IMR-90 (cell line): ENCODE measurements around the gene RASL10B. TPM values are rescaled to one million over a fixed set of nuclear protein-coding genes. Genes with fewer than 3 reads are reported as not detected.

Experiments
- ATAC-seq: fragments of 200-7000 bp; cut with Tn5 transposase; 2 replicates; pipeline ENCODE4 v1.9.1; 2020; ENCODE audit warnings: low read depth, mild to moderate bottlenecking, moderate library complexity
- BruUV-seq: library from RNA; stranded (reverse); fragments of 400-500 nt; replicated peaks from 2 replicates; lab custom pipeline; 2021; lab: Mats Ljungman, UMichigan
- CTCF ChIA-PET: fragments of 300-600 bp; formaldehyde crosslinking; extraction: SDS; loops from one replicate; lab custom pipeline; 2021; ENCODE audit warnings: antibody characterized with exemption; lab: Yijun Ruan, JAX
- POLR2A ChIA-PET: fragments of 300-600 bp; sonication (Branson Sonifier 250); formaldehyde crosslinking; loops from one replicate; lab custom pipeline; 2022; ENCODE audit warnings: antibody characterized with exemption; ENCODE audit not compliant: unreplicated experiment; lab: Charles Lee
- DNase-seq: peaks from one replicate; pipeline ENCODE4 v3.0.0; 2013
- H2AFZ ChIP-seq: replicated peaks from 2 replicates; pipeline ENCODE3; 2013; ENCODE audit warnings: low read length, mild to moderate bottlenecking; ENCODE audit not compliant: poor library complexity
- H2AK5ac ChIP-seq: 2 replicates; pipeline ENCODE4 v1.6.1; 2013; ENCODE audit warnings: low read depth, low read length, inconsistent platforms
- H2AK9ac ChIP-seq: replicated peaks from 2 replicates; pipeline ENCODE3; 2013; ENCODE audit warnings: mild to moderate bottlenecking, low read depth, low read length, moderate library complexity; ENCODE audit not compliant: poor library complexity
- H2BK120ac ChIP-seq: 2 replicates; pipeline ENCODE4 v1.6.1; 2013; ENCODE audit warnings: low read depth, low read length, inconsistent platforms
- H2BK15ac ChIP-seq: 3 replicates; pipeline ENCODE4 v1.6.1; 2013; ENCODE audit warnings: low read depth, low read length, inconsistent platforms
- H2BK20ac ChIP-seq: 2 replicates; pipeline ENCODE4 v1.6.1; 2013; ENCODE audit warnings: low read depth, mild to moderate bottlenecking, inconsistent platforms, low read length, moderate library complexity
- H2BK5ac ChIP-seq: 2 replicates; pipeline ENCODE4 v1.6.1; 2013; ENCODE audit warnings: mild to moderate bottlenecking, low read depth, low read length, inconsistent platforms; ENCODE audit not compliant: poor library complexity, severe bottlenecking
- H3K14ac ChIP-seq: replicated peaks from 2 replicates; pipeline ENCODE4 v1.6.1; 2013; ENCODE audit warnings: low read depth, low read length, inconsistent platforms
- H3K18ac ChIP-seq: 2 replicates; pipeline ENCODE4 v1.6.1; 2013; ENCODE audit warnings: low read depth, low read length, control low read depth
- H3K23ac ChIP-seq: 2 replicates; pipeline ENCODE4 v1.6.1; 2013; ENCODE audit warnings: low read depth, low read length, inconsistent platforms
- H3K27ac ChIP-seq: 2 replicates; pipeline ENCODE4 v1.5.1; 2013; ENCODE audit warnings: mild to moderate bottlenecking, control low read depth, low read length; ENCODE audit not compliant: insufficient read depth
- H3K27me3 ChIP-seq: 2 replicates; pipeline ENCODE4 v1.6.1; 2013; ENCODE audit warnings: low read length; ENCODE audit not compliant: control insufficient read depth, insufficient read depth
- H3K36me3 ChIP-seq: 2 replicates; pipeline ENCODE4 v1.6.1; 2013; ENCODE audit warnings: low read length, mixed read lengths; ENCODE audit not compliant: control insufficient read depth, insufficient read depth
- H3K4ac ChIP-seq: 2 replicates; pipeline ENCODE4 v1.6.1; 2013; ENCODE audit warnings: low read depth, low read length, inconsistent platforms
- H3K4me1 ChIP-seq: 2 replicates; pipeline ENCODE4 v1.6.1; 2013; ENCODE audit warnings: low read length, mixed read lengths; ENCODE audit not compliant: control insufficient read depth, insufficient read depth
- H3K4me2 ChIP-seq: 2 replicates; pipeline ENCODE4 v1.6.1; 2013; ENCODE audit warnings: low read depth, mild to moderate bottlenecking, control low read depth, low read length, moderate library complexity
- H3K4me3 ChIP-seq: 2 replicates; pipeline ENCODE4 v1.5.1; 2013; ENCODE audit warnings: low read depth, mild to moderate bottlenecking, control low read depth, low read length, moderate library complexity; ENCODE audit not compliant: insufficient read depth
- H3K56ac ChIP-seq: 2 replicates; pipeline ENCODE4 v1.6.1; 2013; ENCODE audit warnings: low read length, inconsistent platforms; ENCODE audit not compliant: insufficient read depth; ENCODE audit errors: extremely low read depth
- H3K79me1 ChIP-seq, 2 experiments: 2 replicates each; pipeline ENCODE4 v1.6.1; 2013; ENCODE audit warnings: low read length in 2 of 2, inconsistent platforms in 1 of 2, low read depth in 1 of 2
- H3K9ac ChIP-seq: 2 replicates; pipeline ENCODE4 v1.6.1; 2013; ENCODE audit warnings: low read depth, low read length, control low read depth
- H3K9me1 ChIP-seq: 2 replicates; pipeline ENCODE4 v1.6.1; 2013; ENCODE audit warnings: low read length, inconsistent platforms; ENCODE audit not compliant: insufficient read depth
- H3K9me3 ChIP-seq: 2 replicates; pipeline ENCODE4 v1.6.1; 2013; ENCODE audit warnings: low read length; ENCODE audit not compliant: control insufficient read depth, insufficient read depth
- H4K20me1 ChIP-seq: 2 replicates; pipeline ENCODE4 v1.6.1; 2013; ENCODE audit warnings: low read length, inconsistent platforms; ENCODE audit not compliant: insufficient read depth
- H4K5ac ChIP-seq: 2 replicates; pipeline ENCODE4 v1.6.1; 2013; ENCODE audit warnings: mild to moderate bottlenecking, low read depth, low read length, control low read depth
- H4K8ac ChIP-seq, 2 experiments: 2 replicates each; pipeline ENCODE4 v1.6.1; 2013; ENCODE audit warnings: low read depth in 2 of 2, low read length in 2 of 2, control low read depth in 1 of 2, inconsistent platforms in 1 of 2
- H4K91ac ChIP-seq: 2 replicates; pipeline ENCODE4 v1.6.1; 2013; ENCODE audit warnings: low read depth, low read length, inconsistent platforms; ENCODE audit not compliant: insufficient read depth
- CEBPB ChIP-seq: IDR thresholded peaks from 2 replicates; pipeline ENCODE4 v1.6.1; 2012; ENCODE audit warnings: low read depth, low read length, improper control_type of control experiment
- FOS ChIP-seq: fragments of 150-350 bp; IDR thresholded peaks from 2 replicates; pipeline ENCODE4 v1.6.1; 2016; ENCODE audit warnings: low read depth, low read length
- MAFK ChIP-seq: IDR thresholded peaks from 2 replicates; pipeline ENCODE4 v1.6.1; 2012; ENCODE audit warnings: low read depth, low read length, improper control_type of control experiment
- MXI1 ChIP-seq: IDR thresholded peaks from 2 replicates; pipeline ENCODE4 v1.6.1; 2012; ENCODE audit warnings: low read depth, mild to moderate bottlenecking, low read length, moderate library complexity, borderline replicate concordance
- POLR2A ChIP-seq: IDR thresholded peaks from 2 replicates; pipeline ENCODE4 v1.6.1; 2012; ENCODE audit warnings: mild to moderate bottlenecking, low read depth, low read length
- RAD21 ChIP-seq: IDR thresholded peaks from 2 replicates; pipeline ENCODE4 v1.6.1; 2012; ENCODE audit warnings: low read length, improper control_type of control experiment
- RCOR1 ChIP-seq: IDR thresholded peaks from 2 replicates; pipeline ENCODE4 v1.6.1; 2012; ENCODE audit warnings: mild to moderate bottlenecking, low read length, improper control_type of control experiment; ENCODE audit not compliant: insufficient replicate concordance
- RFX5 ChIP-seq: IDR thresholded peaks from 2 replicates; pipeline ENCODE4 v1.8.0; 2012; ENCODE audit warnings: low read depth, mild to moderate bottlenecking, low read length, moderate library complexity
- WGBS, 2 experiments: methylation state at CpG; one replicate each; pipeline versions ENCODE4 v1.1.5 to v1.1.7; 2013; ENCODE audit warnings: missing lambda C conversion rate in 2 of 2; ENCODE audit not compliant: insufficient read length in 1 of 2; ENCODE audit errors: extremely low coverage in 2 of 2; 5-methylcytosine and 5-hydroxymethylcytosine counted together
- dilution Hi-C: fragments of 300-500 bp; cut with HindIII; formaldehyde crosslinking; loops from one replicate; pipeline ENCODE4 v1.14.3; 2018; ENCODE audit warnings: low sequenced_read_pairs; ENCODE audit not compliant: unreplicated experiment
- in situ Hi-C: fragments of 300-500 bp; cut with MboI; formaldehyde crosslinking; loops from 3 replicates; pipeline ENCODE4 v1.14.3; 2019; ENCODE audit warnings: low sequenced_read_pairs, inconsistent platforms, mixed read lengths
- intact Hi-C: fragments of 100-400 bp; cut with micrococcal nuclease; formaldehyde crosslinking; loops from 2 replicates; pipeline ENCODE4 v1.10.0; 2022
- polyA plus RNA-seq, 3 experiments: library from polyadenylated mRNA; depleted of rRNA; stranded (reverse); fragments of >200 nt; gene quantifications; 2 replicates each; pipeline ENCODE4 v1.2.3, GENCODE V29; 2012; ENCODE audit warnings: low replicate concordance in 1 of 3
- total RNA-seq: library from RNA; depleted of rRNA; stranded (reverse); fragments of >200 nt; gene quantifications from 2 replicates; pipeline ENCODE4 v1.2.3, GENCODE V29; 2012
- TF ChIP-seq, protein P1 (sequence below): conservative IDR thresholded peaks from 2 replicates; pipeline ENCODE4 v1.5.1; 2012; ENCODE audit warnings: mild to moderate bottlenecking, low read depth, low read length, improper control_type of control experiment
- TF ChIP-seq, protein P2 (sequence below): fragments of 150-350 bp; IDR thresholded peaks from 2 replicates; pipeline ENCODE4 v1.6.1; 2016; ENCODE audit warnings: low read depth, mild to moderate bottlenecking, low read length, moderate library complexity, borderline replicate concordance

The RASL10B gene
- total and polyA plus RNA-seq, 2 of the 4 experiments (the other 2 are of a cell fraction), result 4.1 to 4.7 TPM

DNA sequence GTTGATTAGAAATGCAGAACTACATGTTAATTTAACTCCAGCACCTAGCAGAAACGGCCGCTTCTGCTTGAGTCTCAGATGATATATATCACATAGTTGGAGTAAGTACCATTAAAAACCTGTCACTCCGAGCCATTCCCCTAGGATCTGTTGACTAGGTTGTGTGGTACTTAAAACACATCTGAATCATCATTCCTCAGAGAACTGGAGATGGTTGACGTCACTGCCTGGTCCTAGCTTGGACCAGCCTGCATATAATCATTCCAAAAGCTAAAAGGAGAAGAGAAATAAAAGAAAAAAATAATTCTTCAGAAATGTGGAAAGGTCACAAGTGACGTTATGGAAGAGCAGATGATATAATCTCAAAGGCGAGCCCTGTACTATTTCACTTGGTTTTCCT lies 31.3 kb upstream of the RASL10B start:
- ChIA-PET CTCF (no interaction called here), POLR2A (no interaction called here)
- Histone ChIP-seq H3K4me1 (0 out of 2 replicates have a peak, but pooled peaks cover 3% of the 10 kb centered on the region), H3K14ac (no peak overlapping the region), H2BK15ac (no peak overlapping the region), H3K9ac (no peak overlapping the region), H3K56ac (no peak overlapping the region), H2BK20ac (no peak overlapping the region), H3K4ac (no peak overlapping the region), H3K23ac (no peak overlapping the region), H2AK5ac (no peak overlapping the region), H3K79me1 (peaks cover 25 to 27% of the 10 kb centered on the region in 2 experiments), H2BK120ac (no peak overlapping the region), H3K36me3 (peaks cover 10% of the 10 kb centered on the region), H3K4me2 (no peak overlapping the region), H4K91ac (no peak overlapping the region), H4K20me1 (no peaks in the 10 kb centered on the region; the same call in 1 of the 2 replicates), H3K27ac (no peak overlapping the region), H3K18ac (no peak overlapping the region), H2AK9ac (no peak overlapping the region), H4K5ac (no peak overlapping the region), H2AFZ (no peak overlapping the region), H3K4me3 (no peak overlapping the region), H2BK5ac (no peak overlapping the region), H3K9me1 (peaks cover 10% of the 10 kb centered on the region; the same call in 1 of the 2 replicates), H3K27me3 (no peaks in the 10 kb centered on the region), H4K8ac (no peak overlapping the region), H3K9me3 (no peaks in the 10 kb centered on the region)
- no TSS peak for BruUV-seq
- in situ Hi-C loops, result no loop called here
- TF ChIP-seq, protein P1, sequence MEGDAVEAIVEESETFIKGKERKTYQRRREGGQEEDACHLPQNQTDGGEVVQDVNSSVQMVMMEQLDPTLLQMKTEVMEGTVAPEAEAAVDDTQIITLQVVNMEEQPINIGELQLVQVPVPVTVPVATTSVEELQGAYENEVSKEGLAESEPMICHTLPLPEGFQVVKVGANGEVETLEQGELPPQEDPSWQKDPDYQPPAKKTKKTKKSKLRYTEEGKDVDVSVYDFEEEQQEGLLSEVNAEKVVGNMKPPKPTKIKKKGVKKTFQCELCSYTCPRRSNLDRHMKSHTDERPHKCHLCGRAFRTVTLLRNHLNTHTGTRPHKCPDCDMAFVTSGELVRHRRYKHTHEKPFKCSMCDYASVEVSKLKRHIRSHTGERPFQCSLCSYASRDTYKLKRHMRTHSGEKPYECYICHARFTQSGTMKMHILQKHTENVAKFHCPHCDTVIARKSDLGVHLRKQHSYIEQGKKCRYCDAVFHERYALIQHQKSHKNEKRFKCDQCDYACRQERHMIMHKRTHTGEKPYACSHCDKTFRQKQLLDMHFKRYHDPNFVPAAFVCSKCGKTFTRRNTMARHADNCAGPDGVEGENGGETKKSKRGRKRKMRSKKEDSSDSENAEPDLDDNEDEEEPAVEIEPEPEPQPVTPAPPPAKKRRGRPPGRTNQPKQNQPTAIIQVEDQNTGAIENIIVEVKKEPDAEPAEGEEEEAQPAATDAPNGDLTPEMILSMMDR, result no peak
- TF ChIP-seq RAD21 (no peak), FOS (no peak), RFX5 (no peak), MXI1 (no peak), POLR2A (no peak), MAFK (no peak), RCOR1 (no peak), CEBPB (no peak)
- TF ChIP-seq, protein P2, sequence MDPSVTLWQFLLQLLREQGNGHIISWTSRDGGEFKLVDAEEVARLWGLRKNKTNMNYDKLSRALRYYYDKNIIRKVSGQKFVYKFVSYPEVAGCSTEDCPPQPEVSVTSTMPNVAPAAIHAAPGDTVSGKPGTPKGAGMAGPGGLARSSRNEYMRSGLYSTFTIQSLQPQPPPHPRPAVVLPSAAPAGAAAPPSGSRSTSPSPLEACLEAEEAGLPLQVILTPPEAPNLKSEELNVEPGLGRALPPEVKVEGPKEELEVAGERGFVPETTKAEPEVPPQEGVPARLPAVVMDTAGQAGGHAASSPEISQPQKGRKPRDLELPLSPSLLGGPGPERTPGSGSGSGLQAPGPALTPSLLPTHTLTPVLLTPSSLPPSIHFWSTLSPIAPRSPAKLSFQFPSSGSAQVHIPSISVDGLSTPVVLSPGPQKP, result no peak
- intact Hi-C loops, result no loop called here
- dilution Hi-C loops, result no loop called here
- no peak for ATAC-seq
- no CpG with 5 or more reads among the region's 6 CpGs for WGBS, 2 experiments
- DNase-seq, result peak; percentile 24
